ENCODE measurements around the gene ANGPTL2.
A peak's percentile ranks its signal among the peaks of the same experiment; 100 is the strongest.
"Not testable (repeated sequence)": the region's sequence is repeated elsewhere in the genome, so short reads cannot be mapped to it uniquely, and the experiment has no call there.

ANGPTL2 gene

GRCh38 chr9:127154390-127155191, 32.2 kb upstream of the ANGPTL2 start:
- peak; percentile 26 for DNase-seq (ENCODE audit: low read depth)

- DNase-seq (ENCODE audit: low read depth): no peak
Measured at GRCh38 chr9:127154003-127154389, 31.6 kb upstream of the ANGPTL2 start.

GRCh38 chr9:127153501-127153900, 31.1 kb upstream of the ANGPTL2 start:
- no peak for DNase-seq (ENCODE audit: low read depth)

GRCh38 chr9:127149463-127150390, 27.3 kb upstream of the ANGPTL2 start:
- DNase-seq (ENCODE audit: low read depth): no peak

- DNase-seq (ENCODE audit: low read depth): no peak
Measured at GRCh38 chr9:127149010-127149409, 26.6 kb upstream of the ANGPTL2 start.

GRCh38 chr9:127148014-127148413, 25.6 kb upstream of the ANGPTL2 start:
- DNase-seq (ENCODE audit: low read depth): no peak

GRCh38 chr9:127147251-127147650, 24.8 kb upstream of the ANGPTL2 start:
- DNase-seq (ENCODE audit: low read depth): no peak

- DNase-seq (ENCODE audit: low read depth): not testable (repeated sequence)
Measured at GRCh38 chr9:127146841-127147240, 24.4 kb upstream of the ANGPTL2 start.

GRCh38 chr9:127144670-127145445, 22.4 kb upstream of the ANGPTL2 start:
- no peak for DNase-seq (ENCODE audit: low read depth)

GRCh38 chr9:127143920-127144465, 21.6 kb upstream of the ANGPTL2 start:
- no peak for DNase-seq (ENCODE audit: low read depth)

GRCh38 chr9:127142931-127143464, 20.6 kb upstream of the ANGPTL2 start:
- DNase-seq (ENCODE audit: low read depth): no peak

- DNase-seq (ENCODE audit: low read depth): no peak
Measured at GRCh38 chr9:127142291-127142690, 19.9 kb upstream of the ANGPTL2 start.

- no peak for DNase-seq (ENCODE audit: low read depth)
Measured at GRCh38 chr9:127140842-127141675, 18.6 kb upstream of the ANGPTL2 start.

- no peak for DNase-seq (ENCODE audit: low read depth)
Measured at GRCh38 chr9:127140181-127140580, 17.7 kb upstream of the ANGPTL2 start.

- no peak for DNase-seq (ENCODE audit: low read depth)
Measured at GRCh38 chr9:127139775-127140174, 17.3 kb upstream of the ANGPTL2 start.

- DNase-seq (ENCODE audit: low read depth): no peak
Measured at GRCh38 chr9:127139071-127139731, 16.8 kb upstream of the ANGPTL2 start.

GRCh38 chr9:127138444-127138843, 16.0 kb upstream of the ANGPTL2 start:
- no peak for DNase-seq (ENCODE audit: low read depth)

- no peak for DNase-seq (ENCODE audit: low read depth)
Measured at GRCh38 chr9:127137640-127138360, 15.4 kb upstream of the ANGPTL2 start.

- no peak for DNase-seq (ENCODE audit: low read depth)
Measured at GRCh38 chr9:127136880-127137639, 14.6 kb upstream of the ANGPTL2 start.

All from ELR (cell line).